ENCODE measurements around the gene NCAPH2.

Gene NCAPH2

GRCh38 chr22:50516891-50517290, 8.9 kb downstream of the NCAPH2 start:
- ATAC-seq, result no peak
- TF ChIP-seq GLIS3 (CRISPR knock-in tag; IDR thresholded peaks at IDR 0.05) (no peak), ZC3H10 (CRISPR knock-in tag; IDR thresholded peaks at IDR 0.05) (no peak), ARNTL (CRISPR knock-in tag; IDR thresholded peaks at IDR 0.05; ENCODE audit: borderline replicate concordance, low read depth) (no peak), PATZ1 (CRISPR knock-in tag; IDR thresholded peaks at IDR 0.05; ENCODE audit: borderline replicate concordance) (no peak), CSDC2 (CRISPR knock-in tag; IDR thresholded peaks at IDR 0.05) (no peak), ZNF70 (CRISPR knock-in tag; IDR thresholded peaks at IDR 0.05) (no peak), ZFP3 (CRISPR knock-in tag; IDR thresholded peaks at IDR 0.05) (no peak), TCF4 (CRISPR knock-in tag; IDR thresholded peaks at IDR 0.05; ENCODE audit: borderline replicate concordance) (no peak), ESRRG (CRISPR knock-in tag; IDR thresholded peaks at IDR 0.05) (no peak), ZFP30 (CRISPR knock-in tag; IDR thresholded peaks at IDR 0.05) (no peak), BACH2 (CRISPR knock-in tag; IDR thresholded peaks at IDR 0.05; ENCODE audit: borderline replicate concordance) (no peak)
- TF ChIP-seq, protein P1, sequence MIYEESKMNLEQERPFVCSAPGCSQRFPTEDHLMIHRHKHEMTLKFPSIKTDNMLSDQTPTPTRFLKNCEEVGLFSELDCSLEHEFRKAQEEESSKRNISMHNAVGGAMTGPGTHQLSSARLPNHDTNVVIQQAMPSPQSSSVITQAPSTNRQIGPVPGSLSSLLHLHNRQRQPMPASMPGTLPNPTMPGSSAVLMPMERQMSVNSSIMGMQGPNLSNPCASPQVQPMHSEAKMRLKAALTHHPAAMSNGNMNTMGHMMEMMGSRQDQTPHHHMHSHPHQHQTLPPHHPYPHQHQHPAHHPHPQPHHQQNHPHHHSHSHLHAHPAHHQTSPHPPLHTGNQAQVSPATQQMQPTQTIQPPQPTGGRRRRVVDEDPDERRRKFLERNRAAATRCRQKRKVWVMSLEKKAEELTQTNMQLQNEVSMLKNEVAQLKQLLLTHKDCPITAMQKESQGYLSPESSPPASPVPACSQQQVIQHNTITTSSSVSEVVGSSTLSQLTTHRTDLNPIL (CRISPR knock-in tag; IDR thresholded peaks at IDR 0.05; ENCODE audit: low read depth), result no peak
- TF ChIP-seq, protein P2, sequence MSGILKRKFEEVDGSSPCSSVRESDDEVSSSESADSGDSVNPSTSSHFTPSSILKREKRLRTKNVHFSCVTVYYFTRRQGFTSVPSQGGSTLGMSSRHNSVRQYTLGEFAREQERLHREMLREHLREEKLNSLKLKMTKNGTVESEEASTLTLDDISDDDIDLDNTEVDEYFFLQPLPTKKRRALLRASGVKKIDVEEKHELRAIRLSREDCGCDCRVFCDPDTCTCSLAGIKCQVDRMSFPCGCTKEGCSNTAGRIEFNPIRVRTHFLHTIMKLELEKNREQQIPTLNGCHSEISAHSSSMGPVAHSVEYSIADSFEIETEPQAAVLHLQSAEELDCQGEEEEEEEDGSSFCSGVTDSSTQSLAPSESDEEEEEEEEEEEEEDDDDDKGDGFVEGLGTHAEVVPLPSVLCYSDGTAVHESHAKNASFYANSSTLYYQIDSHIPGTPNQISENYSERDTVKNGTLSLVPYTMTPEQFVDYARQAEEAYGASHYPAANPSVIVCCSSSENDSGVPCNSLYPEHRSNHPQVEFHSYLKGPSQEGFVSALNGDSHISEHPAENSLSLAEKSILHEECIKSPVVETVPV (CRISPR knock-in tag; IDR thresholded peaks at IDR 0.05), result no peak

DNA sequence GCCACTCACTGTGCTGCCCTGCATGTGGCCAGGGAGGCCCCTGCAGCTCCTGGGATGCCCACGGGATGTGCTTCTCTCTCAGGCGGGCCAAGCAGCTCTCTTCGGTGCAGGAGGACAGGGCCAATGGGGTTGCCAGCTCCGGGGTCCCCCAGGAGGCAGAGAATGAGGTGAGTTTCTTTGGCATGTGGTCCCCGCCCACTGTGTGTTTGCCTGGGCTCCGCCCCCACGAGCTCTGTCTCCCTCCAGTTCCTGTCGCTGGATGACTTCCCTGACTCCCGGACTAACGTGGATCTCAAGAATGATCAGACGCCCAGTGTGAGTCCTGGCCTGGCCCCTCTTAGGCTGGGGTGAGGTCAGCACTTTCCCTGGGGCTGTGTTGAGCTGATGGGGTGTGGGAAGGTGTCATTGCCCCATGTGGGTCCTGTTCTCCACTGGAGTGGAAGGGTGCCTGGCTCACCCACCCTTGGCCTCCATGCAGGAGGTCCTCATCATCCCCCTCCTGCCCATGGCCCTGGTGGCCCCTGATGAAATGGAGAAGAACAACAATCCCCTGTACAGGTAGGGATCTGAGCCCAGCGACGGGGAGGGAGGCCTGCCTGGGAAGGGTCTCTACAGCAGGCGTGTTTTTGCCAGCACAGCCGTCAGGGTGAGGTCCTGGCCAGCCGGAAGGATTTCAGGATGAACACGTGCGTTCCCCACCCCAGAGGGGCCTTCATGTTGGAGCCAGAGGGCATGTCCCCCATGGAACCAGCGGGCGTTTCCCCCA, 9.7 kb downstream of the NCAPH2 start:
- TF ChIP-seq ARNTL (CRISPR knock-in tag; IDR thresholded peaks at IDR 0.05; ENCODE audit: borderline replicate concordance, low read depth), result no peak
- TF ChIP-seq, protein P2 (CRISPR knock-in tag; IDR thresholded peaks at IDR 0.05), result no peak
- TF ChIP-seq BACH2 (CRISPR knock-in tag; IDR thresholded peaks at IDR 0.05; ENCODE audit: borderline replicate concordance), result no peak
- TF ChIP-seq ZFP3 (CRISPR knock-in tag; IDR thresholded peaks at IDR 0.05), result no peak
- no peak for TF ChIP-seq PPARA (CRISPR knock-in tag; IDR thresholded peaks at IDR 0.05; ENCODE audit: borderline replicate concordance)
- TF ChIP-seq GLIS3 (CRISPR knock-in tag; IDR thresholded peaks at IDR 0.05), result no peak
- TF ChIP-seq SNAI2 (CRISPR knock-in tag; IDR thresholded peaks at IDR 0.05), result no peak
- TF ChIP-seq OSR1 (CRISPR knock-in tag; IDR thresholded peaks at IDR 0.05), result no peak
- TF ChIP-seq TCF4 (CRISPR knock-in tag; IDR thresholded peaks at IDR 0.05; ENCODE audit: borderline replicate concordance), result no peak
- TF ChIP-seq CSDC2 (CRISPR knock-in tag; IDR thresholded peaks at IDR 0.05), result no peak
- no peak for TF ChIP-seq TOX (CRISPR knock-in tag; IDR thresholded peaks at IDR 0.05; ENCODE audit: borderline replicate concordance)
- TF ChIP-seq, protein P1 (CRISPR knock-in tag; IDR thresholded peaks at IDR 0.05; ENCODE audit: low read depth), result no peak
- no peak for ATAC-seq

DNA sequence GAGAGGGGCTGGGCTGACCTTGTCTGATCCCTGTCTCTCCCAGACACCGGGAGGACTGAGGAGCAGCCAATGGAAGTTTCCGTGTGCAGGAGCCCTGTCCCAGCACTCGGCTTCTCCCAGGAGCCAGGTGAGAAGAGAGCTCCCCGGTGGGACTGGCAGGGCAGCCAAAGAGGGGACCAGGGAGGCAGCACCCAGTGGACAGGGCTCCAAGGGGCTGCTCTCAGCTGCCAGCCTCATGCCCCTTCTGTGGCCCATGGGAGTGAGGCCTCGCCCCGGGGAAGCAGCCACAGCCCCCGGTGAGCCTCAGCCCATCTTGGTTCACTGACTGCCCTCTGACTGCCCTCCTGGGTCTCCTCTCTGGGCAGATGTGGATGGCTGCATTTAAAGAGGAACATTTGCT, 10.6 kb downstream of the NCAPH2 start:
- ATAC-seq, result no peak
- TF ChIP-seq PPARA (CRISPR knock-in tag; IDR thresholded peaks at IDR 0.05; ENCODE audit: borderline replicate concordance) (no peak), POU6F1 (CRISPR knock-in tag; IDR thresholded peaks at IDR 0.05; ENCODE audit: borderline replicate concordance, low read depth) (no peak), TOX (CRISPR knock-in tag; IDR thresholded peaks at IDR 0.05; ENCODE audit: borderline replicate concordance) (no peak), ZC3H10 (CRISPR knock-in tag; IDR thresholded peaks at IDR 0.05) (no peak), TCF4 (CRISPR knock-in tag; IDR thresholded peaks at IDR 0.05; ENCODE audit: borderline replicate concordance) (no peak), SNAI2 (CRISPR knock-in tag; IDR thresholded peaks at IDR 0.05) (no peak), RARB (CRISPR knock-in tag; IDR thresholded peaks at IDR 0.05) (no peak), ZNF8 (CRISPR knock-in tag; IDR thresholded peaks at IDR 0.05) (no peak), ARNTL (CRISPR knock-in tag; IDR thresholded peaks at IDR 0.05; ENCODE audit: borderline replicate concordance, low read depth) (no peak), OSR1 (CRISPR knock-in tag; IDR thresholded peaks at IDR 0.05) (no peak), ESRRG (CRISPR knock-in tag; IDR thresholded peaks at IDR 0.05) (no peak), GLIS3 (CRISPR knock-in tag; IDR thresholded peaks at IDR 0.05) (no peak)
- TF ChIP-seq, protein P2 (CRISPR knock-in tag; IDR thresholded peaks at IDR 0.05), result no peak

All from SK-N-SH treated with all-trans-retinoic acid at 6 μM for 48 hours (cell line).